DND-41 (cell line): ENCODE results near the gene DGKI.

Source experiments
- ATAC-seq: fragments of 200-7000 bp; cut with Tn5 transposase; 3 replicates; pipeline ENCODE4 v1.9.1; 2021; ENCODE audit warnings: low read depth; ENCODE audit not compliant: insufficient read depth
- DNase-seq: peaks from one replicate; pipeline ENCODE4 v3.0.0-alpha.2; 2020
- H2AFZ ChIP-seq: 2 replicates; pipeline ENCODE4 v1.6.0; 2012; ENCODE audit warnings: low read depth, low read length
- H3K27ac ChIP-seq: 2 replicates; pipeline ENCODE4 v1.5.1; 2012; ENCODE audit warnings: low read length, inconsistent platforms
- H3K27me3 ChIP-seq: fragments of 200-600 bp; sonication (generic); 2 replicates; pipeline ENCODE4 v1.6.0; 2012; ENCODE audit warnings: low read length, mild to moderate bottlenecking, inconsistent platforms; ENCODE audit not compliant: insufficient read depth, poor library complexity
- H3K36me3 ChIP-seq: 2 replicates; pipeline ENCODE4 v1.5.1; 2012; ENCODE audit warnings: low read length, inconsistent platforms; ENCODE audit not compliant: insufficient read depth
- H3K4me1 ChIP-seq: 2 replicates; pipeline ENCODE4 v1.5.1; 2012; ENCODE audit warnings: mild to moderate bottlenecking, low read length; ENCODE audit not compliant: insufficient read depth
- H3K4me2 ChIP-seq: 2 replicates; pipeline ENCODE4 v1.6.0; 2012; ENCODE audit warnings: mild to moderate bottlenecking, moderate library complexity, low read length, inconsistent platforms; ENCODE audit not compliant: insufficient read depth
- H3K4me3 ChIP-seq, 2 experiments: fragments of 200-600 bp in 1 of 2; shearing (Covaris generic) in 1 of 2; 2 replicates each; pipeline ENCODE4 v1.5.1; 2012 to 2016; ENCODE audit warnings: inconsistent platforms in 2 of 2, low read length in 2 of 2, mild to moderate bottlenecking in 2 of 2, low read depth in 1 of 2, moderate library complexity in 1 of 2
- H3K79me2 ChIP-seq: 2 replicates; pipeline ENCODE4 v1.6.0; 2012; ENCODE audit warnings: low read length, inconsistent platforms; ENCODE audit not compliant: insufficient read depth
- H3K9ac ChIP-seq: 2 replicates; pipeline ENCODE4 v1.6.0; 2012; ENCODE audit warnings: low read depth, mild to moderate bottlenecking, inconsistent platforms, low read length, moderate library complexity
- H3K9me3 ChIP-seq: 2 replicates; pipeline ENCODE4 v1.5.1; 2012; ENCODE audit warnings: low read length, moderate library complexity, mild to moderate bottlenecking, inconsistent platforms; ENCODE audit not compliant: insufficient read depth, severe bottlenecking
- H4K20me1 ChIP-seq: 2 replicates; pipeline ENCODE4 v1.6.0; 2012; ENCODE audit warnings: low read length; ENCODE audit not compliant: insufficient read depth
- EZH2 ChIP-seq: IDR thresholded peaks from 3 replicates; pipeline ENCODE4 v1.6.1; 2012; ENCODE audit warnings: borderline replicate concordance, low read depth, mild to moderate bottlenecking, moderate library complexity, low read length, inconsistent platforms; ENCODE audit not compliant: severe bottlenecking
- TF ChIP-seq, protein P1 (sequence below): IDR thresholded peaks from 2 replicates; pipeline ENCODE4 v1.5.1; 2012; ENCODE audit warnings: borderline replicate concordance, low read length, moderate library complexity, mild to moderate bottlenecking; ENCODE audit not compliant: poor library complexity, severe bottlenecking; ENCODE audit errors: extremely low read depth

DGKI gene

GRCh38 chr7:137388916-137389315, 457.9 kb downstream of the DGKI start:
- Histone ChIP-seq H3K79me2 (no peaks in the 10 kb centered on the region), H3K9ac (no peak overlapping the region), H3K27ac (no peak overlapping the region), H3K4me3 (no peak overlapping the region), H2AFZ (no peak overlapping the region), H3K4me1 (no peaks in the 10 kb centered on the region), H3K27me3 (no peaks in the 10 kb centered on the region), H4K20me1 (no peaks in the 10 kb centered on the region), H3K4me2 (no peak overlapping the region), H3K9me3 (no peaks in the 10 kb centered on the region), H3K36me3 (no peaks in the 10 kb centered on the region)
- ATAC-seq (no peak), DNase-seq (no peak)
- TF ChIP-seq, protein P1, sequence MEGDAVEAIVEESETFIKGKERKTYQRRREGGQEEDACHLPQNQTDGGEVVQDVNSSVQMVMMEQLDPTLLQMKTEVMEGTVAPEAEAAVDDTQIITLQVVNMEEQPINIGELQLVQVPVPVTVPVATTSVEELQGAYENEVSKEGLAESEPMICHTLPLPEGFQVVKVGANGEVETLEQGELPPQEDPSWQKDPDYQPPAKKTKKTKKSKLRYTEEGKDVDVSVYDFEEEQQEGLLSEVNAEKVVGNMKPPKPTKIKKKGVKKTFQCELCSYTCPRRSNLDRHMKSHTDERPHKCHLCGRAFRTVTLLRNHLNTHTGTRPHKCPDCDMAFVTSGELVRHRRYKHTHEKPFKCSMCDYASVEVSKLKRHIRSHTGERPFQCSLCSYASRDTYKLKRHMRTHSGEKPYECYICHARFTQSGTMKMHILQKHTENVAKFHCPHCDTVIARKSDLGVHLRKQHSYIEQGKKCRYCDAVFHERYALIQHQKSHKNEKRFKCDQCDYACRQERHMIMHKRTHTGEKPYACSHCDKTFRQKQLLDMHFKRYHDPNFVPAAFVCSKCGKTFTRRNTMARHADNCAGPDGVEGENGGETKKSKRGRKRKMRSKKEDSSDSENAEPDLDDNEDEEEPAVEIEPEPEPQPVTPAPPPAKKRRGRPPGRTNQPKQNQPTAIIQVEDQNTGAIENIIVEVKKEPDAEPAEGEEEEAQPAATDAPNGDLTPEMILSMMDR, result no peak
- TF ChIP-seq EZH2, result no peak

GRCh38 chr7:137386966-137387365, 459.8 kb downstream of the DGKI start:
- no peak for TF ChIP-seq EZH2
- TF ChIP-seq, protein P1, result no peak
- H3K4me3 ChIP-seq, result no peak overlapping the region
- DNase-seq (no peak), ATAC-seq (no peak)
- no peaks in the 10 kb centered on the region for H3K9me3 ChIP-seq
- no peak overlapping the region for H2AFZ ChIP-seq
- no peaks in the 10 kb centered on the region for H3K36me3 ChIP-seq
- no peaks in the 10 kb centered on the region for H3K79me2 ChIP-seq
- H3K4me2 ChIP-seq, result no peak overlapping the region
- H3K27ac ChIP-seq, result no peak overlapping the region
- H4K20me1 ChIP-seq, result no peaks in the 10 kb centered on the region
- H3K4me1 ChIP-seq, result no peaks in the 10 kb centered on the region
- H3K27me3 ChIP-seq, result no peaks in the 10 kb centered on the region
- H3K9ac ChIP-seq, result no peak overlapping the region

DNA sequence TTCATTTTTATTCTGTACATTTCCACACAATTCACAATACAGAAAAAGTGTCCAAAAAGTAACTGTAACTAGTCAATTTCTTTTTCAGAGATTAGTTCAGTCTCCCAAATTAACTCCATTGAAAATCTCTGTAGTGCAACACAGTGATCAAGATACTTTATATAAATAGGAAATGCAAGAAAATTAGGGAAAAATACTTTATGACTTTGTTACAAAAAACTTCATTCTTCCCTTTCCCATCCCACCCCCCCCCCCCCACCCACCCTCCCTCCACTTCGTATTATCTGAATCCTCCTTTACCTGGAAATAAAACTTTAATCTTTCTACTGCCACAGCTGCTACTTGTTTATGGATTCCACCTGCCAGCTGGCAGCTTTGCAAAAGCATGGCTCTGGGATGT, 465.7 kb downstream of the DGKI start:
- TF ChIP-seq, protein P1, result no peak
- TF ChIP-seq EZH2, result no peak
- ATAC-seq, result no peak
- H3K9ac ChIP-seq, result no peak overlapping the region
- no peaks in the 10 kb centered on the region for H3K4me1 ChIP-seq
- H3K79me2 ChIP-seq, result no peaks in the 10 kb centered on the region
- no peaks in the 10 kb centered on the region for H3K9me3 ChIP-seq
- H4K20me1 ChIP-seq, result no peaks in the 10 kb centered on the region
- no peak overlapping the region for H3K4me2 ChIP-seq
- H3K27ac ChIP-seq, result no peak overlapping the region
- no peak overlapping the region for H2AFZ ChIP-seq
- no peaks in the 10 kb centered on the region for H3K36me3 ChIP-seq
- no peak overlapping the region for H3K4me3 ChIP-seq
- no peaks in the 10 kb centered on the region for H3K27me3 ChIP-seq
- DNase-seq, result no peak

DNA sequence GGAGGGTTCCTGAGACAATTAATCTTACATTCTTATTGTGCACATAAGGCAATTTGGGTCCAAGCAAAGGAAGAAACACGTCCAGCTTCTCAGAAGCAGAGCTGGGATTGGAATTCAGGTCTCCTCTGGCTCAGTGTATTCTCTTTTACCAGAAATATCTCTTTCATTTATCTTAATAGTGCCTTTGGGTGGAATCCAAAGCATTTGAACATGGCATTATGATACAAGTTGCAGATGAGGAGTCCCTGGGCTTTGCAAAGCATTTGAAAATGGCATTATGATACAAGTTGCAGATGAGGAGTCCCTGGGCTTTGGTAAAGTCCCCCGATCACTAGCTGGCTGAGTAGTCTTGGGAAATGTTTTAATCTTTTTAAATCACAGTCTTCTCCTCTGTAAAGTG, 473.3 kb downstream of the DGKI start:
- no peaks in the 10 kb centered on the region for H3K9me3 ChIP-seq
- no peaks in the 10 kb centered on the region for H3K4me1 ChIP-seq
- no peak overlapping the region for H2AFZ ChIP-seq
- no peaks in the 10 kb centered on the region for H3K79me2 ChIP-seq
- no peak overlapping the region for H3K4me3 ChIP-seq
- H3K36me3 ChIP-seq, result no peaks in the 10 kb centered on the region
- no peak overlapping the region for H3K27ac ChIP-seq
- ATAC-seq, result no peak
- TF ChIP-seq EZH2, result no peak
- TF ChIP-seq, protein P1, result no peak
- no peak for DNase-seq
- no peak overlapping the region for H3K4me2 ChIP-seq
- H3K9ac ChIP-seq, result no peak overlapping the region
- no peaks in the 10 kb centered on the region for H3K27me3 ChIP-seq
- H4K20me1 ChIP-seq, result no peaks in the 10 kb centered on the region
